Suppressor macrophage treated with lipopolysaccharide for 1 hour (primary cell): ENCODE measurements around the gene CCDC191.

ENCODE experiments used
- DNase-seq, 3 donors: peaks; one replicate each; pipeline ENCODE4 v3.0.0-alpha.2; 2020 to 2022

CCDC191 gene, protein sequence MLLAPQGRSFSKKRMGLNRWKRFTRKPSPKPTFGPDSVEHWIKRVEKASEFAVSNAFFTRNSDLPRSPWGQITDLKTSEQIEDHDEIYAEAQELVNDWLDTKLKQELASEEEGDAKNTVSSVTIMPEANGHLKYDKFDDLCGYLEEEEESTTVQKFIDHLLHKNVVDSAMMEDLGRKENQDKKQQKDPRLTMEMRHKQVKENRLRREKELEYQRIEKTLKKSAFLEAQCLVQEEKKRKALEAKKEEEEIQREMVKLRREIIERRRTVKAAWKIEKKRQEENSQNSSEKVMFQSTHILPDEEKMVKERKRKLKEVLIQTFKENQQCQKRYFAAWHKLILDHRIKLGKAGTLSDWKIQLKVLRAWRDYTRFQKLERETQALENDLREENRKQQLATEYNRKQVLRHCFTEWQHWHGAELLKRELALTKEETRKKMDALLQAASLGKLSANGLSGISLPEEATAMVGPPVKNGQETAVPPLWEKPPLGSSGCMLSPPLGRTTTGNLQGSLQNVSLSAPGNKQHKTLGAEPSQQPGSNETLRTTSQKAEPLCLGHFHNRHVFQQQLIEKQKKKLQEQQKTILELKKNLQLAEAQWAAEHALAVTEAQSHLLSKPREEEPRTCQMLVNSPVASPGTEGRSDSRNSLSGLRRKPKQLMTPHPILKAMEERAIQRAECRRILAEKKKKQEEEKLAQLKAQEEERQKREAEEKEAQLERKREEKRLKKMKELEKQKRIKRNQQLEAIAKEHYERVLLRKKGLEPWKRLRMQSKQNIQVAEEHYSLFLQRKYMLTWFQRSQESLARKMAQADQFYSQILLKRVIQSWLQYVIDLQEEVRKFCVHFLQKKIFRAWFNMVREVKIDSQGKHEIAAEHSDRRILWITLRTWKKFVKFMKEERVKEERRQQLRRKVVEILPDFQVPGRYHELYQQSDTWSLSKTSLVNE

DNA sequence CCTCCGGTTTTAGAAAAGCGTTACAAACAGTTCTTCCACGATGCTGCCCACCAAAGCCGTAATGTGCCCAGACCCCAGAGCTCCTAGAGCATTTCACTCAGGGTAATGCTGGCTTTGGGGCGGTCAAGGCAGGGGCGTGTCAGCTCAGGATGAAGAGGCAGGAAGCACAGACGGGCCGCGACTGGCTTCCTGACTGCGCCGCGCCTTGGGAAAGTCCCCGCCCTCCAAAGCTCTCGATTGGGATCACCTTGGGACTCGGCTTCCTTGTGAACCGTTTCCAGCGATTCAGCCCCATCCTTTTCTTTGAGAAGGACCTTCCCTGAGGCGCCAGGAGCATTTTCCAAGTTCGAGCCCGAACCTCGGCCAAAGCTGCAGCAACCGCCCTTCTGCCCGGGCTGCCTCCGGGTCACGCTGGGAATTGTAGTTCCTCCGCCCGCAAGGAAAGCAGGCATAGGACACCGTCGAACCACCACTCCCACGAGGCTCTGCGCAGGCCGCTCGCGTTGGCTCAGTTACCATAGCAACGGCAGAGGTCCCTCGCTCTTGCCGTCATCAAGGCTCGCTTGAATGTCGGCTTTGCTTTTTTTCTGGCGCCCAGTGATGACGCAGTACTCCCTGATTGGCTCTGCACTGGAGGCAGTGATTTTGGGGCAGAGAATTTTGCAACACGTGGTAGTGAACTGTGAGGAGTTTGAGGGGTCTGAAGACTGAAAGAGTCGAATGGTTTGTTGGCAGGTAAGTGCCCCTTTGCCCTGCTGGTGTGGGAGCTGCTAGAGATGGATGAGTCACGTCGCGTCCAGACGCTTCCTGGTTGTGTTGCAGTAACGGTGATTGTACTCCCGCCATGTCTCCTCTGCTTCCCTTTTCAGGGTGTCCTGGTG, at the start of gene CCDC191, which contains the start of gene QTRT2:
Gene CCDC191 (minus strand): TSS at position 397 of the 881 bp plus-strand sequence. CDS start 60 bp downstream, at position 337.
Gene QTRT2 (plus strand): TSS at position 608 of the 881 bp plus-strand sequence. CDS start 8,521 bp downstream, outside the sequence.
- peak; percentile 98 to 100 (median 100) for DNase-seq

DNA sequence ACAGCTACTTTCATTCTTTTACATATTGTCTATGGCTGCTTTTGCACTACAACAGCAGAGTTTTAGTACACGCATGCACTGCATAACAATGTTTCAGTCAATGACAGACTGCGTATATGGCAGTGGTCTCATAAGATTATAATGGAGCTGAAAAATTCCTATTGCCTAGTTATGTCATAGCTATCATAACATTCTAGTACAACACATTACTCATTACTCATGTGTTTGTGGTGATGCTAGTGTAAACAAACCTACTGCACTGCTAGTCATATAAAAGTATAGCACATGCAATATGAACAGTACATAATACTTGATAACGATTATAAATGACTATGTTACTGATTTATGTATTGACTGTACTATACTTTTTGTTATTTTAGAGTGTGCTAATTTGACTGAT, 48.1 kb upstream of the CCDC191 start:
- DNase-seq, result no peak

GRCh38 chr3:114103858-114104257, 47.5 kb upstream of the CCDC191 start:
- no peak for DNase-seq

- DNase-seq, result no peak
Observed at GRCh38 chr3:114103181-114103580, 46.9 kb upstream of the CCDC191 start.

DNA sequence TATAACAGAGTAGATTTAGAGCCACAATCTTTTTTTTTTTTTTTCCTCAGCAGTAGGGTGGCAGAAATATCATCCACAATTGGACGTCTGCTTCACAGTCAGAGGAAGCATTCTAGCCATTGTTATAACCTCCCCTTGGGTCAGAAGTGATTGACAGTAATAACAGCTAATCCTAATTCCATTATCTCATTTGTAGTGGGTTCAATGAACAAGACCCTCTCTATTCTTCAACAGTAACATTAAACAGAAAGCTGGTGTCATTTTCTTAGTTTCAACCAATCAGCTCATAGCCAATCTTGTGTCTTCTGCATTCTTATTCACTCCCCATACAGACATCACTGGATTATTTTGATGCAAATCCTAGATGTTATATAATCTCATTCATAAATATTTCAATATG, 44.8 kb upstream of the CCDC191 start:
- no peak for DNase-seq

- no peak for DNase-seq
Observed at GRCh38 chr3:114095796-114096195, 39.5 kb upstream of the CCDC191 start.

GRCh38 chr3:114093596-114093995, 37.3 kb upstream of the CCDC191 start:
- peak in 2 of 3 donors; percentile 17 to 23 for DNase-seq

DNA sequence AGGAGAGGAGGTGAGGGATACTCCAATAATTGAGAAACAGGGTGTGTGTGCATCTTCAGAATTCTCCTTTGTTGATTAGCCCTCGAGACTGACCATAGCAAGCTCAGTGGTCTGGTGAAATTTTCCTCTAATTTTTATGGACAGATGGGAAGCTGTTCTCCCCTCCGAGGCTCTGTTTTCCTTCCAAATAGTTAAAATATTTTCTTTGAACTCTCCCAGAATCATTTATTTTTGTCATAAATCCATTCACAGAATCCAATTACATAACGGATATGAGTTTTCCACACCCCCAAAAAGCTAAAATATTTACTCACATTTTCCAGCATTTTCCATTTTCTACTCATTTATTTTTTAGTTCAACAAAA, 36.7 kb upstream of the CCDC191 start:
- DNase-seq, result no peak

DNA sequence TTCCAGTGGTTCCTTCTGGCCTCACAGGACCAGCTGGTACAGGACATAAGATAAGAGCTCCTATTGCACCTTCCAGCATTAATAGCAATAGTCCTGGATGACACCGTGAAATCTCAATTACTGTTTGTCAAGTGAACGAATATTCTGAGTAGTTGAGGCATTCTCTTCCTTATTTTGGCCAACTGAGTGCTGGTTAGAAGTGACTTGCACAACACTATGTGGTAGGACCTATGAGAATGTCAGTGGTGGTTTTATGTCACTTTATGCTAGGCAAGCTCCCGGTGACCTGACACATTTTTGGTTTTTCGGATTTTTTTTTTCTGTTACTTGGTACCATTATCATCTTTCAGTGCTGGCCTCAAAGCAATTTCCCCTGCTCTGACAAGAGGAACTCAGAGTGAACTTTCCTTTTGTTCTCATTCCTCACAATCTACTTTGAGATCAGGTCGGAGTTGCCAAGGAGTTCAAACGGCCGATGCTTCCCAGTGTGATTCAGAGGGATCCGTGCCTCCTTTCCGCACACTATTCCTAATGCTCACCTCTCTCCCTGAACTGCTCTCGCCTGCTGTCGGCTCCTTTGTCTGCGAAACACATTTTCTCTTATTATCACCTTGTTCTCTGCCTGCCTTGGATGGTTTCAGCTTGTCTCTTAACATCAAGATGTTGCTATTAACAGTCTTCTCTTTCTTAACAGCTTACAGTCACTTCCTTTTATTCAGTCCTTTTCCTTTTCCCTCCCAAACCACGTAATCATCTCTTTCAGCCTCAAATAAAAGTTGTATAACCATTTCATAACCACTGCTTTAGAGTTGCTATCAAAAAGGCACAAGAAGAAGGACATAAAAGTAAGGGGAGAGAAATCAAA, 36.1 kb upstream of the CCDC191 start:
- peak; percentile 2 to 33 (median 20) for DNase-seq

DNA sequence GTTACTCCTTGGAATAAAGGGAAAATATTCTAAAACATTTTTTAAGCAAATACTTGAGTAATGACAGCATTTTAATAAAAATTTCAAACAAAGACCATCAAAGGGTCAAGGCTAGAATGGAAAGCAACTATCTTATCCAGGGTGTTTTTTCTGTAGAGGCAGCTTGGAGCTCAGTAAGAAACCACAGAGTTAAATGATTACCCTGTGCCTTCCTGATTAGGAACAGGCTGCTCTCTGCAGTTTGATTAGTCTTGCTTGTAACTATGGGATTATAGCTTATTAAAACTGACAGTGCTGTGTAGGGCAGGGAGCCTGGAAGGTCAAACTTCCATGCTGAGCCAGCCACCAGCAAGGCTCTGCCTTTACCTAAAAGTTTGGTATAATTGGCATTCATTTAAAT, 33.3 kb upstream of the CCDC191 start:
- DNase-seq, result no peak

DNA sequence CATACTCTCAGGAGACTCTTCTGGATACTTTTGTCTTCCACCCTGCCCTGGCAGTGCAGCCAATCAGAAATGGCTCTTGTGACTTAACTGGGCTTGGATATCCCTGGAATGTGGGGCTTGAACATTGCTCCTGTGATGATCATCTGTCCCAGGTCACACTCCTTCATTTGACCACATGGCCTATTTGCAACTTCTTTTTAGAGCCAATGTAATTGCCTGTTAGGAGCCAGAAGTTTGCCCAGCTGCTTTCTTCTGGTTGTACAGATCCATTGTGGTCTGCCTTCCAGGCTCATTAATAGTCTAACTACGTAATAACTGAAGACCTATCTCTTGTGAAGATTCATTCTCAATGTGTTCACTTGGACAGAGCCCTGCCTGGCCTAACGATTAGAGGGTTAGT, 30.0 kb upstream of the CCDC191 start:
- no peak for DNase-seq

GRCh38 chr3:114083112-114083511, 26.8 kb upstream of the CCDC191 start:
- DNase-seq, result no peak

GRCh38 chr3:114081037-114081436, 24.7 kb upstream of the CCDC191 start:
- no peak for DNase-seq

DNA sequence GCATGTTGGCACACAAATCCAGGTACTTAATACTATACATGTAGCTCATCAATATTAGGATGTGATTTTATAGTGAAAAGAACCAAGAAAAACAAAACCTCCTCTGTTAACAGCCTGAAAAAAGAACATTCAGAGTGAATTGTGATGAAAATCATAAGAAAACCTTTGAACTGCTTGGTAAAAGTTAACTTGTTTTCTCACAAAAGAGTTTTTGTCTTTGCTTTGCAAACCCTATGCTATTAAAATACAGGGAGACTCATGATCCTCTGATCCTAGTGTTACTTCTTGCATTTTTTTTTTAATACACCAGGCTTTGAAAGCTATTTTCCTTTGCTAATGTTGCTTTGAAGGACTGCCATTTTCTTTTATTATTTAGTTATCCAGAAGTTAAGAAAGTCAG, 23.9 kb upstream of the CCDC191 start:
- no peak for DNase-seq

GRCh38 chr3:114079761-114080160, 23.4 kb upstream of the CCDC191 start:
- no peak for DNase-seq

DNA sequence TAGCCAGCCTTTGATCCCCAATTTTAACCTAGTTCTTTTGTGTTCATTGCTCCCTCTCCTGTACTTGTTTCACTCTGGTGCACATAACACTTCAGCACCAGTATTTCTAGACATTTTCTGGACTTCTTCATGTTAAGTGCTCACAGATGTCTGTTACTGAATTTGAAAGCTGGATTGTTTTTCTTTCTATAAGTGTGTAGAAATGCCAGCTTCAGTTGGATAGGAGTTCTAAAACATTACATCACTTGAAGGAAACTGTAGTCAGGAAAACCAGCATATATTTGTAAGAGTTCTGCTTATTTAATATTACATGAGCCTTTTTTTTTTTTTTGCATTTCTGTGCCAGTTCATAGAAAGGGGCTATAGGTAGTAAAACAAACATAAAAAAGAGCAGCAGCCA, 21.8 kb upstream of the CCDC191 start:
- no peak for DNase-seq

DNA sequence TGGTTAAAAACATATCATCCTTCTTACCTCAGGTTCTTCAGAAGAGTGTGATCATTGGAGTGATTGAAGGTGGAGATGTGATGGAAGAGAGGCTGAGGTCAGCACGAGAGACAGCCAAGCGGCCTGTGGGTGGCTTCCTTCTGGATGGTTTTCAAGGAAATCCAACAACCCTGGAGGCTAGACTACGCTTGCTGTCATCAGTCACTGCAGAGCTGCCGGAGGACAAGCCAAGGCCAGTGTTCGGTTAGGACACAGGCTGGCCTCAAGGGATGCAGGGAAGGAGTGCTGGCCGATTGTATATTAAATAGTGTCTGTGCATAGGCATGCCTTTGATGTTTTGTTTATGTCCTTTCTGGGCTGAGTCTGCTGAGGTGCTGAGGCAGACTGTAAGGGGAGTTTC, 20.4 kb upstream of the CCDC191 start:
- no peak for DNase-seq

- DNase-seq, result no peak
Observed at GRCh38 chr3:114071786-114072185, 15.5 kb upstream of the CCDC191 start.

GRCh38 chr3:114068336-114068735, 12.0 kb upstream of the CCDC191 start:
- DNase-seq, result no peak

DNA sequence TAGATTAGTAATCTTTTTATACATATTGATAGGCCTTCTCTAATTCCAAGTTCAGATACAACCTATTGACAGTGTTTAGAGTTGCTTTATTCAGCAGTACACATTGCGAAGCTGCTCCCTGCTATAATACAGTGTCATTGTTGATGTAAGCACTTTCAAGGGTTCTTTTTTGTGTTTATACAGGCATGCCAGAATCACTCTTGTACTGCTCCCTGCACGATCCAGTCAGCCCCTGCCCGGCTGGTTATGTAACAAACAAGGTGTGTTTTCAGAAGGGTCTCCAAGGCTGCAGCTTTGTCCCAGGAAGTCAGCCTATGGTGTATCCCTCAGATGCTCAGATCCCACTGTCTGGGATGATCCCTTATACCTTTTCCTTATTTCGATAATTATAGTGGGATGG, 11.5 kb upstream of the CCDC191 start:
- DNase-seq, result no peak

GRCh38 chr3:114060906-114061655, 4.8 kb upstream of the CCDC191 start:
- peak in 2 of 3 donors; percentile 1 to 17 for DNase-seq
